22Rv1 (cell line): ENCODE measurements around the gene ODF2.

Source experiments
- H3K27ac ChIP-seq: fragments of 450-650 bp; 2 replicates; pipeline ENCODE4 v1.5.1; 2017
- ZFX ChIP-seq: fragments of 450-650 bp; IDR thresholded peaks from 2 replicates; pipeline ENCODE4 v1.6.1; 2017; ENCODE audit warnings: antibody characterized with exemption, borderline replicate concordance
- TF ChIP-seq, protein P1 (sequence below): fragments of 450-650 bp; IDR thresholded peaks from 2 replicates; pipeline ENCODE4 v1.5.1; 2017; ENCODE audit warnings: mild to moderate bottlenecking

Gene ODF2

DNA sequence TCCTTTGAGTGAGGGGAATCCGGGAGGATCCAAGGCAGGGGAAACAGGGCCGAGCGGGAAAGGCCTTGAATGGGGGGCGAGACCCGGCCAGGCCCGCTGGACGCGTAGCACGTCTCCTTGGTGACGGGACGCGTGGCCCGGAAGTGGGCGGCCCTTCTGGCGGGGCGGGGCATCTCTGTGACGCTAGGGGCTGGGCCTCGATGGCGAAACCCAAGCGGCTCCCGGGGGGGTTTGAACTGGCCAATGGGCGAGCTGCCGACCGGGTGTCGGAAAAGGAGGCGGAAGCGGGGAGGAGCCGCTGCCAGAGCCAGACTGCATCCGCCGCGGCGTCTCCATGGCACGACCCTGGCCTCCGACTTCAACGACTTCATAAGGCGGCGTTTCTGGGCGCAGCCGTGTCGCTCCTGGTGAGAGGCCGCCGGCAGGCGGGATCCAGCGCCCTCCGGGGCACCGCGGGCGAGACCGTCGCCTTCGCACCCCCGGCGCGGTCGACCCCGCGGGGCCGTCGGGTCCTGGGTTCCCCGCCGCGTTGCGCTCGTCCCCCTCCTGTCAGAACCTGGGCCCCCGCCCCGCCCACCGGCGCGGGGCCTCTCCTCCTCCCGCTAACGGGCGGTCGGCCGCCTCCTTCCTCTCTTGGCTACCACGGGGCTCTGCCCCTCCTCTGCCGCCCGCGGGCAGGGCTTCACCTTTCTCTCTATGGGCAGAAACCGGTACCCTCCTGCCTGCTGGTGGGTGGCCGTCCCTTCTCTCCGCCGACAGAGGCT is at the start of gene ODF2:
Gene ODF2 (plus strand): TSS at position 158 of the 764 bp plus-strand sequence. CDS start 86 bp downstream, at position 244.
- peak within 1 kb of the TSS; percentile 93 for H3K27ac ChIP-seq
- TF ChIP-seq, protein P1, sequence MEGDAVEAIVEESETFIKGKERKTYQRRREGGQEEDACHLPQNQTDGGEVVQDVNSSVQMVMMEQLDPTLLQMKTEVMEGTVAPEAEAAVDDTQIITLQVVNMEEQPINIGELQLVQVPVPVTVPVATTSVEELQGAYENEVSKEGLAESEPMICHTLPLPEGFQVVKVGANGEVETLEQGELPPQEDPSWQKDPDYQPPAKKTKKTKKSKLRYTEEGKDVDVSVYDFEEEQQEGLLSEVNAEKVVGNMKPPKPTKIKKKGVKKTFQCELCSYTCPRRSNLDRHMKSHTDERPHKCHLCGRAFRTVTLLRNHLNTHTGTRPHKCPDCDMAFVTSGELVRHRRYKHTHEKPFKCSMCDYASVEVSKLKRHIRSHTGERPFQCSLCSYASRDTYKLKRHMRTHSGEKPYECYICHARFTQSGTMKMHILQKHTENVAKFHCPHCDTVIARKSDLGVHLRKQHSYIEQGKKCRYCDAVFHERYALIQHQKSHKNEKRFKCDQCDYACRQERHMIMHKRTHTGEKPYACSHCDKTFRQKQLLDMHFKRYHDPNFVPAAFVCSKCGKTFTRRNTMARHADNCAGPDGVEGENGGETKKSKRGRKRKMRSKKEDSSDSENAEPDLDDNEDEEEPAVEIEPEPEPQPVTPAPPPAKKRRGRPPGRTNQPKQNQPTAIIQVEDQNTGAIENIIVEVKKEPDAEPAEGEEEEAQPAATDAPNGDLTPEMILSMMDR: no peak; the same call in 1 of the 2 replicates
- no peak for TF ChIP-seq ZFX

DNA sequence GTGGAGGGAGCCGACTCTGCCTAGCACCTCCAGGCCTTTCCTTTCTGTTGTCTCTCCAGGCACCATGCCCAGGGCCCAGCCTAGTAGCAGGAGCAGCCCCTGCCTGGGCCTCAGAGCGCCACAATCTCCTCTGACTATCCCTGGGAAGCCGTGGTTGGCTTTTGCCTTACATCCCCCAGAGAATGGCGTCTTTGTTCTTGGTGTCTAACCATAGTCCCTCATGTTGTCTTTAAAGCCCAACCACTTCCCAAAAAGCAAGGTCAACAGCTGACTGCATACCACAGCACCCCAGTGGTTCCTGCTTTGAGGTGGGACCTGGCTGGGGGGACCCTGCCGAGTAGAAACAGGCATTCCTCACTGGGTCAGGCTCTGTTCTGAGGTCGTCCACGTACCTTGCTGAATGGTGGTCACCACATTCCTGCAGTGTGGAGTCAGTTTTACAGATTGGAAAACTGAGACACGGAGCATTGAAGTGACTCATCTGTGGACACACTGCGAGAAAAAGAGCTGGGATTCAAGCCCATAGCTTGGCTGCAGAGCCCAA is 48.9 kb upstream of the ODF2 start:
- no peak overlapping the region for H3K27ac ChIP-seq
- TF ChIP-seq, protein P1: no peak

DNA sequence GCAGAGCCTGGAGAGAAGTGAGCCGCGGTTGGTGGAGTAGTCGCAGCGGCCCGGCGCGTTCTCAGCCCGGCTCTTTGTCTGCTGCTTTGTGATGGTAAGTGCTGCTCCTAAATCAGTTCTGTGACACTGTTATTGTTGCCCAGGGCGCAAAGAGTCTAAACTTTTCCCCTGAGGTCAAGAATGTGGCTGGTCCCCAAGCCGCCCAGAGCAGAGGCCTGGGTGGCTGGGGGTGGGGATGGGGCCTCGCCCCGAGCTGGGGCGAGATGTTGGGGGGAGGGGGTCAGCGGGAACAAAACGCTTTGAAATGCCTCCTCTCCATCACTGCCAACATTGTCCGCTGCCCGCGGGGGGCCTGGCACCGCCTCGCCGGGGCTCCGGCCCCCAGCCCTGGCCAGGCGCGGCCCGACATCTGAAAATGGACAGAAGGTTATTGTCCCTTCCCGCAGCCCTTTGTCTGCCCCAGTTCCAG is 46.8 kb upstream of the ODF2 start:
- no peak overlapping the region for H3K27ac ChIP-seq
- no peak for TF ChIP-seq ZFX
- TF ChIP-seq, protein P1: no peak

DNA sequence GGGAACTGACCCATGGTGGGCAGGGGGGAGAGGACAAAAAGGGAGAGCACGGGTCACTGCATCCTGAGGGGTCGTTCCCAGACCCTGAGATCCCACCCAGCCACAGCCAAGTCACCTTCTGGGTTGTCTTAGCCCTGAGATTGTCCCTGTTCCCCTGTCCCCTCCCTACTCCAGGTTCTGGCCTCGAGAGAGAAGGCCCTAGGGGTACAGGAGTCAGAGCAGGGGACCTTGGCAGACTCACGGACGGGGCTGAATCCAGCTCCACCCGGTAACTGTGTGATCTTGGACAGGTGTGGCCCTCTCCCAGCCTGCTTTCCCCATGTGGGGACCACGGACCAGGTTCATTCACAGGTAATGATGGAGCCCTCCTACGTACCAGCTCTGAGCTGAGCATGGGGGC is 46.4 kb upstream of the ODF2 start:
- TF ChIP-seq ZFX: no peak
- TF ChIP-seq, protein P1: no peak
- no peak overlapping the region for H3K27ac ChIP-seq

DNA sequence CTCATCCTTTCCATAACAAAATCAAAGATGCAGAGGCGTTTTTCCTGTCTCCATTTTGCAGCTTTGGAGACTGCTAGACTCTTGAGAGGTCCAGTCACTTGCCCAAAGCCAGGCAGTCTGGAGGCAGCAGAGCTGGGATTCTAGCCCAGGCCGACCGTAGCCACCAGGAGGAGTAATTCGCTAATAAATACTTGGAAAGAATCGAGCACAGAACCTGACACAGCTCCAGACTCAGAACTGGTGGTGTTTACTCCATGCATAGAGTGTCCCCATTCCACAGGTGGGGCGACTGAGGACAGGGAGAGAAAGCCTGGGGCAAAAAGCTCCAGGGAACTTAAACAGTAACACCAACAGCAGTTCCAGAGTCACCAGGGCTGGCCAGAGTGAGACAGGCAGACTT is 45.8 kb upstream of the ODF2 start:
- TF ChIP-seq, protein P1: peak; percentile 36
- no peak for TF ChIP-seq ZFX
- no peak overlapping the region for H3K27ac ChIP-seq

DNA sequence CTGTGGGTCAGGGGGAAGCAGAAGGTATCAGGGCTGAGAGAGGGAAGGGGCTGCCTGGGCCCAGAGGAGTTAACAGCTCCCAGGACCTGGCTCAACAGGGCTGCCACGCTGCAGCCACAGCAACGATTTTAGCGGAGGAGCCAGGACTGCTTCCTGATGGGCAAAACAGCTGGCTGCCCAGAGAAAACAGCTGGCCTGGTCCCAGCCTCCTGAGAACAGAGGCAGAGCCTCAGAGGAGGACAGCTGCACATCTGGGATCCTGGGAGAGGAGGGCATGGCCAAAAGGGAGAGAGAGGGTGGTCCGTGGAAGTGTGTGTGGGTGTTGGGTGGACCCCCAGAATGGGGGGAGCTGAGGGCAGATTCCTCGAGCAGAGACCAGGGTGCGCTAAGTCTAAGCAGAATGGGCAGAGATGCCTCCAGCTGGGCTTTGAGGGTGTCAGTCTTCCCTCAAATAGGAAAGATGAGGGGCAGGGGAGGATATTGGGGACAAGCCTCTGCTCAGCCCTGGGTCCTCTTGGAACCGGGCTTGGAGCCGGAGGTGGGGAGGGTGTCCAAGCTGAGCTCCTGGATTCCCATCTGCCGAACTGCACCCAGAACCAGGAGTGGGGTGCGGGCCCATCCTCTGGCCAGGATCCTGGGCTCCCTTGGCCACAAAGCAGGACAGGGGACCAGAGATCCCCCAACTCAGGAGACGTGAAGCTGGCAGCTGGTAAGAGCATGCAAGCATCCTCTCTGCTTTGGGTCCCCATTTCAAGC is 44.3 kb upstream of the ODF2 start:
- no peak for TF ChIP-seq ZFX
- TF ChIP-seq, protein P1: no peak

More for the DNA sequence above, 44.3 kb upstream of the ODF2 start:
- H3K27ac ChIP-seq: no peak overlapping the region
